Upper lobe of left lung (tissue), 6 donors: ENCODE measurements around the gene NRIP3. TPM values are rescaled to one million over a fixed set of nuclear protein-coding genes. Genes with fewer than 3 reads are reported as not detected.
A peak's percentile ranks its signal among the peaks of the same experiment; 100 is the strongest.

Experiments
- ATAC-seq, 2 donors: fragments of 200-7000 bp; cut with Tn5 transposase; one replicate each; pipeline ENCODE4 v1.9.1; 2022; ENCODE audit warnings: mild to moderate bottlenecking in 2 of 2, moderate library complexity in 2 of 2; ENCODE audit not compliant: low FRiP score in 2 of 2
- DNase-seq, 2 donors: peaks; one replicate each; pipeline ENCODE4 v3.0.0-alpha.2; 2019 to 2020
- H3K27ac ChIP-seq, 4 donors: fragments of 200-600 bp; sonication (generic); one replicate each; pipeline ENCODE4 v1.5.1; 2016 to 2019
- H3K27me3 ChIP-seq, 4 donors: fragments of 200-600 bp; sonication (generic); one replicate each; pipeline ENCODE4 v1.5.1; 2017 to 2019
- H3K36me3 ChIP-seq, 4 donors: fragments of 200-600 bp; sonication (generic); one replicate each; pipeline ENCODE4 v1.5.1; 2016 to 2019
- H3K4me1 ChIP-seq, 4 donors: fragments of 200-600 bp; sonication (generic); one replicate each; pipeline ENCODE4 v1.5.1; 2018 to 2019
- H3K4me3 ChIP-seq, 4 donors: fragments of 200-600 bp; sonication (generic); one replicate each; pipeline ENCODE4 v1.5.1; 2017 to 2019; ENCODE audit warnings: mild to moderate bottlenecking in 2 of 4, moderate library complexity in 1 of 4
- H3K9me3 ChIP-seq, 4 donors: fragments of 200-600 bp; sonication (generic); one replicate each; pipeline ENCODE4 v1.5.1; 2018 to 2019
- EP300 ChIP-seq, 4 donors: sonication (generic); formaldehyde crosslinking; IDR thresholded peaks; one replicate each; pipeline ENCODE4 v1.5.1; 2017; ENCODE audit warnings: antibody characterized with exemption in 4 of 4, control low read depth in 2 of 4
- POLR2A ChIP-seq, 4 donors: fragments of 450-650 bp; IDR thresholded peaks; one replicate each; pipeline ENCODE4 v1.5.1; 2016 to 2017; ENCODE audit warnings: antibody characterized with exemption in 4 of 4, mild to moderate bottlenecking in 2 of 4
- POLR2AphosphoS5 ChIP-seq, 2 donors: sonication (generic); formaldehyde crosslinking; IDR thresholded peaks; one replicate each; pipeline ENCODE4 v1.5.1; 2017; ENCODE audit warnings: antibody characterized with exemption in 2 of 2
- WGBS, 2 donors: methylation state at CpG; one replicate each; pipeline ENCODE4 v1.1.5; 2017 to 2018; 5-methylcytosine and 5-hydroxymethylcytosine counted together
- total RNA-seq, 6 donors: library from RNA; depleted of rRNA in 4 of 6; stranded (reverse); fragments of >200 nt in 4 of 6; gene quantifications; one replicate each; pipeline versions ENCODE4 v1.1.0 to v1.2.1, GENCODE V29; 2016 to 2021
- TF ChIP-seq, protein P1 (sequence below), 6 experiments: fragments of 450-650 bp in 4 of 6; fragments of 200-600 bp in 2 of 6; sonication (generic) in 2 of 6; IDR thresholded peaks; one replicate each; pipeline ENCODE4 v1.5.1; 2016 to 2019; ENCODE audit warnings: antibody characterized with exemption in 6 of 6
- donor health status: DM: no; HTN: no; CAD: no; lungs with moderate emphysema.
- donor health status: DM: no; HTN: yes; CAD: no; lungs with severe emphysema.

NRIP3 gene
- 1 to 10 TPM in 2 of 6 donors, under 1 TPM in 4; under 0.01 to 5.5 (median 0.87) TPM for total RNA-seq

DNA sequence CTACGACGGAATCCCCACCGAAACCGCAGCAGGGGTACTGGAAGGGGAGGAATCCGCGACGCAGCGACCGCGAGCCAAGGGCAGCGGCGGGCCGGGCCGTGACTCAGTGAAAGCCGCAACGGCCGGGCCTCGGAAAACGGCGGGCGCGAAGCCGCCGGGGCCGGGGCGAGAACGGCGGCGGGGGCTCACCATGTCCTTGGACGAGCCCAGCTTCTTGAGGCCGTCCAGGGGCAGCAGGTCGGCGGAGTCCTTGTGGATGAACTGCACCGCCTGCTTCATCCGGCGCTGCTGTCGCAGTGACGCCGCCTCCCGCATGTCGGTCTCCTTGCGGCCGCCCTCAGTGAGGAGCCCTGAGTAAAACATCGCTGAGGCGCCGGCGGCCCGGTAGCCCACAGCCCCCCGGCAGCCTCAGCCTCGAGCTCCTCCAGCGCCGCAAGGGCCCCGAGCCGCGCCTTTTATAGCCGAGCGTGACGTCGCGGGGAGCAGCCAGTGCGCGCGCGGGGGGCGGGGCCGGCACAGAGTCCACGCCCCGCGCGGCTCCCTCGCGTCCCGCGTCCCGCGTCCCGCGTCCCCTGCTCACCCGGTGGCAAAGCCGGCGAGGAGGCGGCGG lies at the start of gene NRIP3:
NRIP3 (minus strand) TSS at position 429 of the 610 bp plus-strand sequence; CDS start at position 363, 66 bp downstream.
- peak; percentile 79 to 95 for DNase-seq
- Histone ChIP-seq H3K27ac (no peak within 1 kb of the TSS), H3K27me3 (peaks cover 0 to 13% (median 4%) of the 10 kb centered on the region in 4 donors), H3K36me3 (no peaks in the 10 kb centered on the region), H3K4me1 (peaks cover 19 to 22% (median 20%) of the 10 kb centered on the region in 4 donors), H3K4me3 (peak within 1 kb of the TSS; percentile 18 to 59 (median 50)), H3K9me3 (peaks cover 0 to 3% (median 0%) of the 10 kb centered on the region in 4 donors)
- 6 to 7% methylated on average over 25 to 37 of the region's 83 CpGs for WGBS, 2 donors
- ATAC-seq: peak; percentile 57 to 92
- TF ChIP-seq, protein P1, sequence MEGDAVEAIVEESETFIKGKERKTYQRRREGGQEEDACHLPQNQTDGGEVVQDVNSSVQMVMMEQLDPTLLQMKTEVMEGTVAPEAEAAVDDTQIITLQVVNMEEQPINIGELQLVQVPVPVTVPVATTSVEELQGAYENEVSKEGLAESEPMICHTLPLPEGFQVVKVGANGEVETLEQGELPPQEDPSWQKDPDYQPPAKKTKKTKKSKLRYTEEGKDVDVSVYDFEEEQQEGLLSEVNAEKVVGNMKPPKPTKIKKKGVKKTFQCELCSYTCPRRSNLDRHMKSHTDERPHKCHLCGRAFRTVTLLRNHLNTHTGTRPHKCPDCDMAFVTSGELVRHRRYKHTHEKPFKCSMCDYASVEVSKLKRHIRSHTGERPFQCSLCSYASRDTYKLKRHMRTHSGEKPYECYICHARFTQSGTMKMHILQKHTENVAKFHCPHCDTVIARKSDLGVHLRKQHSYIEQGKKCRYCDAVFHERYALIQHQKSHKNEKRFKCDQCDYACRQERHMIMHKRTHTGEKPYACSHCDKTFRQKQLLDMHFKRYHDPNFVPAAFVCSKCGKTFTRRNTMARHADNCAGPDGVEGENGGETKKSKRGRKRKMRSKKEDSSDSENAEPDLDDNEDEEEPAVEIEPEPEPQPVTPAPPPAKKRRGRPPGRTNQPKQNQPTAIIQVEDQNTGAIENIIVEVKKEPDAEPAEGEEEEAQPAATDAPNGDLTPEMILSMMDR (IDR thresholded peaks at IDR 0.05): peak in 1 of 6 experiments; percentile 13
- TF ChIP-seq POLR2A (IDR thresholded peaks at IDR 0.05) (peak in 2 of 4 donors; percentile 37 to 41), POLR2AphosphoS5 (IDR thresholded peaks at IDR 0.05) (peak in 1 of 2 donors; percentile 21), EP300 (IDR thresholded peaks at IDR 0.05) (no peak)

DNA sequence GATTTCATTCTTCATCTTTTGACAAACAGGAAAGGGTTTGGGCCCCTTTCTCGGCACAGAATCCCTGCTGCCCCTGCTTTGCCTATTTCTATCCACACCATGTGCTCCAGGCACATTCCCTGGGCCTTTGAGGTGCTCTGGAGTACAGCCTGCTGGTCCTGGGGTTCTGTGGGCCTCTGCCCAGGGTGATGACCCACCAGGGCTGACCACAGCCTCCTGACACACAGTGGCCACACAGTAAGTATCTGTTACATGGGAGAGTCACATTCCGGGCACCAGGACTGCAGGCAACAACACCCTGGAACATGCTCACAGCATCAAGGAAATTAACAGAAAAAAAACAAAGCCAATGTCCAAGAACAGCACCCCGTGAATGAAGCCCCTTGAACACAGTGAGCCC lies 48.5 kb upstream of the NRIP3 start:
- 89 to 100% methylated on average over 2 to 3 of the region's 3 CpGs for WGBS, 2 donors
- ATAC-seq (no peak), DNase-seq (no peak)
- peaks cover 1 to 11% (median 10%) of the 10 kb centered on the region in 4 donors for H3K4me1 ChIP-seq
- no peak overlapping the region for H3K4me3 ChIP-seq
- no peaks in the 10 kb centered on the region for H3K36me3 ChIP-seq
- no peak overlapping the region for H3K27ac ChIP-seq
- TF ChIP-seq, protein P1 (IDR thresholded peaks at IDR 0.05): no peak
- no peak for TF ChIP-seq EP300 (IDR thresholded peaks at IDR 0.05)
- TF ChIP-seq POLR2AphosphoS5 (IDR thresholded peaks at IDR 0.05): no peak
- TF ChIP-seq POLR2A (IDR thresholded peaks at IDR 0.05): no peak
- no peaks in the 10 kb centered on the region for H3K9me3 ChIP-seq
- no peaks in the 10 kb centered on the region for H3K27me3 ChIP-seq

DNA sequence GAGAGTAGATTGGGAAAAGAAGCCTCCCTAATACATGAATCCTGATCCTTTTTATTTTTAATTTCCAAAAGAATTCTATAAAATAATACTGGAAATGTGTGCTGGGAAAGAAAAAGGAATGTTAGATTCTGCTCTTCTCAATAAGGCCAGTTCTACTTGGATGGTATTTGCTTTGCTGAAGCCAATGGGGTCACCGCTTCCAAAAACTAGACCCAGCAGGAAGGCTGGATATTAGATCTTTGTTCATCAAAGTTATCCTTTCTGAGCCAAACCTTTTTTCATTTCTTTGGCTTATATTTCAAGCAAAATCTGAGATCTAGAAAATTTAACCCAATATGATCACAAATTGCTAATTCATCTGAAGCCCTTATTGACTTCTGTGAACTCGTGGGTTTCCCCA lies 46.2 kb upstream of the NRIP3 start:
- no peaks in the 10 kb centered on the region for H3K36me3 ChIP-seq
- H3K4me3 ChIP-seq: no peak overlapping the region
- H3K9me3 ChIP-seq: no peaks in the 10 kb centered on the region
- peaks cover 3 to 16% (median 11%) of the 10 kb centered on the region in 4 donors for H3K4me1 ChIP-seq
- no peaks in the 10 kb centered on the region for H3K27me3 ChIP-seq
- no peak for ATAC-seq
- whole genome bisulfite sequencing, 2 donors: 87 to 96% methylated on average over 2 of the region's 2 CpGs
- no peak overlapping the region for H3K27ac ChIP-seq
- DNase-seq: no peak
- no peak for TF ChIP-seq POLR2AphosphoS5 (IDR thresholded peaks at IDR 0.05)

DNA sequence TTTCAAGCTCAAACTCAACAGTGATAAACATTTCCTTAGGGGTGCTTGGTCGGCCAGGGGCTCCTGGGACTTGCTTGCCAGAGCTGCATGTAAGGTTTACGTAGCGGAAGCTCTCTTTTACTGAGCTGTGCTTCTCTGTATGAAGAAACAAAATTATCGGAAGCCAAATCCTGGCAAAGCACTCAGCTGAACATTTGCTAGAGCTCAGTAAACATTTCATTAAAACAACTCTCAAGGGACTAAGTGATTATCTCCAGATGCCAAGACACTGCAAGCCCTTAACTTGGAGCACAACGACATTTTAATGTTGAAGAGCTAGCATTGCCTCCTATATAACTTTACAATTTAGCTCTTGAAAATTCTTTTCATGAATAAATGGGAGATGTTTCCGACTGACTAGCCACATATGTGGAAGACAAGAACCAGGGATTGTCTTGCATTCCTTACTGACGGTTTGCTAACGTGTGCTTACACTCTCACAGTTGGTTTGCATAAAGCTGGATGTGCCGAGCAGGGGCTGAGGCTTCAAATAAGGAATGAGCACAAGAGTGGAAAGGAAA lies 44.2 kb upstream of the NRIP3 start:
- H3K9me3 ChIP-seq: no peaks in the 10 kb centered on the region
- WGBS, 2 donors: 41 to 47% methylated on average over 9 of the region's 9 CpGs
- H3K4me1 ChIP-seq: peaks cover 3 to 16% (median 11%) of the 10 kb centered on the region in 4 donors
- no peaks in the 10 kb centered on the region for H3K36me3 ChIP-seq
- no peak for DNase-seq
- peak overlapping the region in 1 of 4 donors; percentile 17 for H3K4me3 ChIP-seq
- no peaks in the 10 kb centered on the region for H3K27me3 ChIP-seq
- peak; percentile 13 to 35 for ATAC-seq
- peak overlapping the region in 3 of 4 donors; percentile 17 to 35 (median 30) for H3K27ac ChIP-seq
- TF ChIP-seq, protein P1 (IDR thresholded peaks at IDR 0.05): no peak
- no peak for TF ChIP-seq POLR2A (IDR thresholded peaks at IDR 0.05)
- no peak for TF ChIP-seq POLR2AphosphoS5 (IDR thresholded peaks at IDR 0.05)
- no peak for TF ChIP-seq EP300 (IDR thresholded peaks at IDR 0.05)

DNA sequence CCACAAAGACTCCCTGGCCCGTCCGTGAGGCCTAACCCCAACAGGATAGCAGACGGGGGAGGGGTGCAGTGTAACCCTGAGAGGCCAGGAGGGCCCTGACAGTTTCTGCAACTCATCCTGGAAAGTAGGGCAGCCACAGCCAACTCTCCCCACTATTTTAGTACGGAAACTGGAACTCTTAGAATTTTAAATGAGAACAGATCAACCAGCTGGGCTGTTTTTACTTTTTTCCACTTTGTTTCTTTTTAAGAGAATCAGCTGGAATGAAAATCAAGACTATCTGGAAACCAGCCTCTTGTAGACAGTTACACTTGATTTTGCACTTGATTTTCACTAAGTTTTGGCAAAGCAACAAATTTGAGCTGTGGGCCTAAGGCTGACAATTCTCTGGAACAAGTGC lies 42.7 kb upstream of the NRIP3 start:
- 83 to 94% methylated on average over 4 of the region's 4 CpGs for WGBS, 2 donors
- Histone ChIP-seq H3K9me3 (no peaks in the 10 kb centered on the region), H3K4me1 (peaks cover 3 to 16% (median 11%) of the 10 kb centered on the region in 4 donors), H3K27ac (peak overlapping the region in 2 of 4 donors; percentile 17 to 30), H3K36me3 (no peaks in the 10 kb centered on the region), H3K27me3 (no peaks in the 10 kb centered on the region), H3K4me3 (no peak overlapping the region)
- ATAC-seq (no peak), DNase-seq (no peak)
- TF ChIP-seq POLR2A (IDR thresholded peaks at IDR 0.05) (no peak), EP300 (IDR thresholded peaks at IDR 0.05) (no peak), POLR2AphosphoS5 (IDR thresholded peaks at IDR 0.05) (no peak)
- TF ChIP-seq, protein P1 (IDR thresholded peaks at IDR 0.05): no peak
